NB4 (cell line): ENCODE measurements around the gene RELCH.

ENCODE experiments used
- POLR2A ChIP-seq: IDR thresholded peaks from 2 replicates; pipeline ENCODE4 v1.6.1; 2011; ENCODE audit warnings: mild to moderate bottlenecking; ENCODE audit not compliant: insufficient read length; ENCODE audit errors: extremely low read depth
- TF ChIP-seq, protein P1 (sequence below): IDR thresholded peaks from one replicate; pipeline ENCODE4 v1.5.1; 2012; ENCODE audit warnings: low read depth, low read length

GRCh38 chr18:62337336-62337735 is 150.3 kb downstream of the RELCH start:
- TF ChIP-seq, protein P1, sequence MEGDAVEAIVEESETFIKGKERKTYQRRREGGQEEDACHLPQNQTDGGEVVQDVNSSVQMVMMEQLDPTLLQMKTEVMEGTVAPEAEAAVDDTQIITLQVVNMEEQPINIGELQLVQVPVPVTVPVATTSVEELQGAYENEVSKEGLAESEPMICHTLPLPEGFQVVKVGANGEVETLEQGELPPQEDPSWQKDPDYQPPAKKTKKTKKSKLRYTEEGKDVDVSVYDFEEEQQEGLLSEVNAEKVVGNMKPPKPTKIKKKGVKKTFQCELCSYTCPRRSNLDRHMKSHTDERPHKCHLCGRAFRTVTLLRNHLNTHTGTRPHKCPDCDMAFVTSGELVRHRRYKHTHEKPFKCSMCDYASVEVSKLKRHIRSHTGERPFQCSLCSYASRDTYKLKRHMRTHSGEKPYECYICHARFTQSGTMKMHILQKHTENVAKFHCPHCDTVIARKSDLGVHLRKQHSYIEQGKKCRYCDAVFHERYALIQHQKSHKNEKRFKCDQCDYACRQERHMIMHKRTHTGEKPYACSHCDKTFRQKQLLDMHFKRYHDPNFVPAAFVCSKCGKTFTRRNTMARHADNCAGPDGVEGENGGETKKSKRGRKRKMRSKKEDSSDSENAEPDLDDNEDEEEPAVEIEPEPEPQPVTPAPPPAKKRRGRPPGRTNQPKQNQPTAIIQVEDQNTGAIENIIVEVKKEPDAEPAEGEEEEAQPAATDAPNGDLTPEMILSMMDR: no peak
- no peak for TF ChIP-seq POLR2A
